Neural progenitor cell (in vitro differentiated cells): Measurements from ENCODE around the gene PCA3. TPM values are rescaled to one million over a fixed set of nuclear protein-coding genes. Genes with fewer than 3 reads are reported as not detected.

Source experiments
- DNase-seq: peaks from one replicate; pipeline ENCODE4 v3.0.0-alpha.2; 2016; ENCODE audit warnings: low spot score
- H2AFZ ChIP-seq: fragments of 200-600 bp; sonication (generic); replicated peaks from 2 replicates; pipeline ENCODE4 v1.6.1; 2016; ENCODE audit warnings: antibody characterized with exemption
- H3F3A ChIP-seq: fragments of 200-600 bp; sonication (generic); 2 replicates; pipeline ENCODE4 v1.6.1; 2016; ENCODE audit warnings: antibody characterized with exemption, low read depth
- H3K27ac ChIP-seq: fragments of 200-600 bp; sonication (generic); 2 replicates; pipeline ENCODE4 v1.5.1; 2016; ENCODE audit warnings: mild to moderate bottlenecking
- H3K27me3 ChIP-seq: fragments of 200-600 bp; sonication (generic); 2 replicates; pipeline ENCODE4 v1.6.1; 2016; ENCODE audit warnings: mild to moderate bottlenecking, moderate library complexity
- H3K36me3 ChIP-seq: fragments of 200-600 bp; sonication (generic); 2 replicates; pipeline ENCODE4 v1.5.1; 2016
- H3K4me1 ChIP-seq: fragments of 200-600 bp; sonication (generic); 2 replicates; pipeline ENCODE4 v1.6.1; 2016; ENCODE audit warnings: mixed run types
- H3K4me2 ChIP-seq: fragments of 200-600 bp; sonication (generic); 2 replicates; pipeline ENCODE4 v1.6.1; 2016
- H3K4me3 ChIP-seq: fragments of 200-600 bp; sonication (generic); 2 replicates; pipeline ENCODE4 v1.5.1; 2016
- H3K79me2 ChIP-seq: fragments of 200-600 bp; sonication (generic); 2 replicates; pipeline ENCODE4 v1.6.1; 2016; ENCODE audit warnings: low read depth
- H3K9ac ChIP-seq: fragments of 200-600 bp; sonication (generic); 2 replicates; pipeline ENCODE4 v1.6.1; 2016
- H3K9me3 ChIP-seq: fragments of 200-600 bp; sonication (generic); 2 replicates; pipeline ENCODE4 v1.5.1; 2016; ENCODE audit warnings: low read depth
- H4K20me1 ChIP-seq: fragments of 200-600 bp; sonication (generic); 2 replicates; pipeline ENCODE4 v1.6.1; 2016; ENCODE audit warnings: low read depth
- H3K27ac Mint-ChIP-seq: 3 replicates; pipeline ENCODE4 v1.8.0; 2021; ENCODE audit warnings: mixed read lengths
- H3K27me3 Mint-ChIP-seq: 2 replicates; pipeline ENCODE4 v1.8.0; 2022; ENCODE audit warnings: low read depth, mild to moderate bottlenecking, inconsistent platforms, moderate library complexity, mixed read lengths; ENCODE audit not compliant: insufficient read depth
- H3K36me3 Mint-ChIP-seq: 3 replicates; pipeline ENCODE4 v1.8.0; 2021; ENCODE audit warnings: mixed read lengths
- H3K4me1 Mint-ChIP-seq: 3 replicates; pipeline ENCODE4 v1.8.0; 2021; ENCODE audit warnings: mixed read lengths
- H3K4me3 Mint-ChIP-seq: 3 replicates; pipeline ENCODE4 v1.8.0; 2021; ENCODE audit warnings: mild to moderate bottlenecking, moderate library complexity, mixed read lengths
- H3K9me3 Mint-ChIP-seq: 3 replicates; pipeline ENCODE4 v1.8.0; 2020; ENCODE audit warnings: mixed read lengths
- EZH2 ChIP-seq: fragments of 200-600 bp; sonication (generic); IDR thresholded peaks from 2 replicates; pipeline ENCODE4 v1.6.1; 2017; ENCODE audit warnings: antibody characterized with exemption, mild to moderate bottlenecking, moderate library complexity
- EZH2phosphoT487 ChIP-seq: fragments of 200-600 bp; sonication (generic); IDR thresholded peaks from 2 replicates; pipeline ENCODE4 v1.6.1; 2017; ENCODE audit warnings: antibody characterized with exemption
- total RNA-seq: library from RNA; depleted of rRNA; stranded (reverse); fragments of >200 nt; gene quantifications from 2 replicates; pipeline ENCODE4 v1.2.3, GENCODE V29; 2015; ENCODE audit warnings: low replicate concordance
- TF ChIP-seq, protein P1 (sequence below): fragments of 200-600 bp; sonication (generic); IDR thresholded peaks from 2 replicates; pipeline ENCODE4 v1.5.1; 2017; ENCODE audit warnings: antibody characterized with exemption, mild to moderate bottlenecking

PCA3 gene
- total RNA-seq = 0.30 and 0.56 TPM in 2 replicates

DNA sequence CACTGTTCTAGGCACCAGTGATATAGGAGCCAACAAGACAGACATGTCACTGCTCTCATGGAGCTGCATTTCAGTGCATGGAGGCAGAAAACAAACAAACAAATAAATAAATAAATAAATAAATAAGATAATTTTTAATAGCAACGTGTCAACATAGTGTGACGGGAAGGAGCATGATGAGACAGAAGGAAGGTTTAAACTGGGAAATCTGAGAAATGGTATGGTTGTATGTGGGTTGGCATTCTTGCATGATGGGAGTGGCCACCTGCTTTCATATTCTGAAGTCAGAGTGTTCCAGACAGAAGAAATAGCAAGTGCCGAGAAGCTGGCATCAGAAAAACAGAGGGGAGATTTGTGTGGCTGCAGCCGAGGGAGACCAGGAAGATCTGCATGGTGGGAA, at the start of gene PCA3:
TSS of gene PCA3 (plus strand) at position 301 of the 400 bp plus-strand sequence.
- Histone ChIP-seq H3K36me3 (no peaks in the 10 kb centered on the region), H3K4me1 (no peaks in the 10 kb centered on the region), H3F3A (no peaks in the 10 kb centered on the region), H3K27me3 (no peaks in the 10 kb centered on the region), H3K79me2 (no peaks in the 10 kb centered on the region), H3K9me3 (no peaks in the 10 kb centered on the region), H3K4me3 (no peak within 1 kb of the TSS), H3K9ac (no peak within 1 kb of the TSS), H2AFZ (no peak within 1 kb of the TSS), H4K20me1 (no peaks in the 10 kb centered on the region), H3K27ac (no peak within 1 kb of the TSS), H3K4me2 (no peak within 1 kb of the TSS)
- Mint-ChIP-seq H3K27ac (no peak within 1 kb of the TSS), H3K9me3 (no peaks in the 10 kb centered on the region), H3K4me3 (no peak within 1 kb of the TSS), H3K4me1 (no peaks in the 10 kb centered on the region), H3K27me3 (peaks cover 8% of the 10 kb centered on the region), H3K36me3 (no peaks in the 10 kb centered on the region)
- TF ChIP-seq, protein P1, sequence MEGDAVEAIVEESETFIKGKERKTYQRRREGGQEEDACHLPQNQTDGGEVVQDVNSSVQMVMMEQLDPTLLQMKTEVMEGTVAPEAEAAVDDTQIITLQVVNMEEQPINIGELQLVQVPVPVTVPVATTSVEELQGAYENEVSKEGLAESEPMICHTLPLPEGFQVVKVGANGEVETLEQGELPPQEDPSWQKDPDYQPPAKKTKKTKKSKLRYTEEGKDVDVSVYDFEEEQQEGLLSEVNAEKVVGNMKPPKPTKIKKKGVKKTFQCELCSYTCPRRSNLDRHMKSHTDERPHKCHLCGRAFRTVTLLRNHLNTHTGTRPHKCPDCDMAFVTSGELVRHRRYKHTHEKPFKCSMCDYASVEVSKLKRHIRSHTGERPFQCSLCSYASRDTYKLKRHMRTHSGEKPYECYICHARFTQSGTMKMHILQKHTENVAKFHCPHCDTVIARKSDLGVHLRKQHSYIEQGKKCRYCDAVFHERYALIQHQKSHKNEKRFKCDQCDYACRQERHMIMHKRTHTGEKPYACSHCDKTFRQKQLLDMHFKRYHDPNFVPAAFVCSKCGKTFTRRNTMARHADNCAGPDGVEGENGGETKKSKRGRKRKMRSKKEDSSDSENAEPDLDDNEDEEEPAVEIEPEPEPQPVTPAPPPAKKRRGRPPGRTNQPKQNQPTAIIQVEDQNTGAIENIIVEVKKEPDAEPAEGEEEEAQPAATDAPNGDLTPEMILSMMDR = no peak
- TF ChIP-seq EZH2phosphoT487 = no peak
- no peak for TF ChIP-seq EZH2
- no peak for DNase-seq

DNA sequence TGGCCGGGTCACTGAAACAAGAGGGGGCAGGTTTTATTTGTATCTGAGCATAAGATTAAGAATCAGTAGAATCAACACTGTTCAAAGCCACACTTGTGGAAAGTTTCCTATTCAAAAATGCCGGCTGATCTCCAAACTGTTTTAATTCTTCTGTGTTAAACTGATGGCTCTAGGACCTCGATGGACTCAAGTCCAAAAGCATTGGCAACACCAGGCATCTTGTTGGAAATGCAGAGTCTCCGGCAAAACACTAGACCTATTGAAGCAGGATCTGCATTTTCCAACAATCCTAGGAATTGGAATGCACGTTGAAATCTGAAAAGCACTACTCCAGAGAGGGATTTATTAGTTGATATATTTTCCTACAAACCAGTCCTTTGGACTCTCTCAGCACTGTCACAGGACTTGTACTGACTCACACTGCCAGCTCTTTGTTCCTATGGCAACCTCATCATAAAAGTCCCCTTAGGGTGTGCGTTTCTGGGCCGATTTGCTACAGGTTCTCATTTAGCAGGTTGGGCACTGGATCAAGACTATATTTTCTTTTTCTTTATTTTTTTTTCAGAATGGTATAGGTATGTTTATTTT, 48.1 kb upstream of the PCA3 start:
- no peaks in the 10 kb centered on the region for H3K27me3 ChIP-seq
- H2AFZ ChIP-seq = no peak overlapping the region
- no peak overlapping the region for H3K27ac ChIP-seq
- H3K36me3 ChIP-seq = no peaks in the 10 kb centered on the region
- no peak overlapping the region for H3K27ac Mint-ChIP-seq
- no peak overlapping the region for H3K4me3 Mint-ChIP-seq
- H3K27me3 Mint-ChIP-seq = peaks cover 2% of the 10 kb centered on the region
- no peaks in the 10 kb centered on the region for H3K9me3 ChIP-seq
- H3K9ac ChIP-seq = no peak overlapping the region
- no peaks in the 10 kb centered on the region for H4K20me1 ChIP-seq
- H3K36me3 Mint-ChIP-seq = peaks cover 3% of the 10 kb centered on the region
- H3K79me2 ChIP-seq = no peaks in the 10 kb centered on the region
- TF ChIP-seq EZH2phosphoT487 = no peak
- no peak for TF ChIP-seq EZH2
- TF ChIP-seq, protein P1 = no peak
- no peak for DNase-seq
- peaks cover 3% of the 10 kb centered on the region for H3K9me3 Mint-ChIP-seq
- H3K4me1 Mint-ChIP-seq = peaks cover 12% of the 10 kb centered on the region
- H3K4me2 ChIP-seq = no peak overlapping the region
- H3K4me3 ChIP-seq = no peak overlapping the region
- H3K4me1 ChIP-seq = no peaks in the 10 kb centered on the region
- H3F3A ChIP-seq = no peaks in the 10 kb centered on the region

DNA sequence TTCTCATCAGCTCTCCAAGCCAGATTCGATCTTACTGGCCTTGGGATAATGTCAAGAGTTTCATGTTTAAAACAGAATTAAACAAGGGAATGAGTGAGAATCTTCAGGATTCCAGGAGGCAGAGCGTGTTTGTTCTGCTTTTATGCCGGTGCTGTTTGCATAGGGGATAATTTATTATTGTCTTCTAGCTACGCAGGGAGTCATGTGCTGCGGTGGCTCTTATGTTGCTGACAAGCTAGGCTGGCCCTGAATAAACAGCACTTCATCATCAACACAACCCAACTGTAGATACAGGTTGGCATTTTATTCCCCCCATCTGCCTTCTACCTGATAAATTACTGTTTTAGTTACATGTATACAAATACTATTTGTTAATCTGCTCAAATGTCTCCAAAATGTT, 47.1 kb upstream of the PCA3 start:
- Histone ChIP-seq H3K79me2 (no peaks in the 10 kb centered on the region), H2AFZ (no peak overlapping the region), H3K9ac (no peak overlapping the region), H3K4me3 (no peak overlapping the region), H4K20me1 (no peaks in the 10 kb centered on the region), H3K4me2 (no peak overlapping the region), H3K36me3 (no peaks in the 10 kb centered on the region), H3K9me3 (no peaks in the 10 kb centered on the region), H3K4me1 (no peaks in the 10 kb centered on the region), H3K27ac (no peak overlapping the region), H3F3A (no peaks in the 10 kb centered on the region), H3K27me3 (no peaks in the 10 kb centered on the region)
- TF ChIP-seq, protein P1 = no peak
- no peak for TF ChIP-seq EZH2phosphoT487
- no peak for TF ChIP-seq EZH2
- Mint-ChIP-seq H3K36me3 (no peaks in the 10 kb centered on the region), H3K4me3 (no peak overlapping the region), H3K4me1 (peaks cover 12% of the 10 kb centered on the region), H3K27me3 (peaks cover 2% of the 10 kb centered on the region), H3K27ac (no peak overlapping the region), H3K9me3 (no peaks in the 10 kb centered on the region)
- DNase-seq = no peak
